Upper lobe of left lung (tissue), 4 donors: Measurements from ENCODE around the gene CRLF1.

Source experiments
- POLR2A ChIP-seq, 4 donors: fragments of 450-650 bp; IDR thresholded peaks; one replicate each; pipeline ENCODE4 v1.5.1; 2016 to 2017; ENCODE audit warnings: antibody characterized with exemption in 4 of 4, mild to moderate bottlenecking in 2 of 4
- TF ChIP-seq, protein P1 (sequence below), 6 experiments: fragments of 450-650 bp in 4 of 6; fragments of 200-600 bp in 2 of 6; sonication (generic) in 2 of 6; IDR thresholded peaks; one replicate each; pipeline ENCODE4 v1.5.1; 2016 to 2019; ENCODE audit warnings: antibody characterized with exemption in 6 of 6

GRCh38 chr19:18612772-18613588 is 6.4 kb upstream of the CRLF1 start, which contains the start of gene TMEM59L:
- TF ChIP-seq, protein P1, sequence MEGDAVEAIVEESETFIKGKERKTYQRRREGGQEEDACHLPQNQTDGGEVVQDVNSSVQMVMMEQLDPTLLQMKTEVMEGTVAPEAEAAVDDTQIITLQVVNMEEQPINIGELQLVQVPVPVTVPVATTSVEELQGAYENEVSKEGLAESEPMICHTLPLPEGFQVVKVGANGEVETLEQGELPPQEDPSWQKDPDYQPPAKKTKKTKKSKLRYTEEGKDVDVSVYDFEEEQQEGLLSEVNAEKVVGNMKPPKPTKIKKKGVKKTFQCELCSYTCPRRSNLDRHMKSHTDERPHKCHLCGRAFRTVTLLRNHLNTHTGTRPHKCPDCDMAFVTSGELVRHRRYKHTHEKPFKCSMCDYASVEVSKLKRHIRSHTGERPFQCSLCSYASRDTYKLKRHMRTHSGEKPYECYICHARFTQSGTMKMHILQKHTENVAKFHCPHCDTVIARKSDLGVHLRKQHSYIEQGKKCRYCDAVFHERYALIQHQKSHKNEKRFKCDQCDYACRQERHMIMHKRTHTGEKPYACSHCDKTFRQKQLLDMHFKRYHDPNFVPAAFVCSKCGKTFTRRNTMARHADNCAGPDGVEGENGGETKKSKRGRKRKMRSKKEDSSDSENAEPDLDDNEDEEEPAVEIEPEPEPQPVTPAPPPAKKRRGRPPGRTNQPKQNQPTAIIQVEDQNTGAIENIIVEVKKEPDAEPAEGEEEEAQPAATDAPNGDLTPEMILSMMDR (IDR thresholded peaks at IDR 0.05) = no peak
- TF ChIP-seq POLR2A (IDR thresholded peaks at IDR 0.05) = no peak
